HG03135 (cell line): Measurements from ENCODE around the gene CIITA.
A peak's percentile ranks its signal among the peaks of the same experiment; 100 is the strongest.

Experiments used
- ATAC-seq: cut with Tn5 transposase; IDR thresholded peaks from one replicate; pipeline ENCODE4 v1.9.1; 2021; ENCODE audit warnings: mild to moderate bottlenecking, moderate library complexity; ENCODE audit not compliant: unreplicated experiment

The CIITA gene

DNA sequence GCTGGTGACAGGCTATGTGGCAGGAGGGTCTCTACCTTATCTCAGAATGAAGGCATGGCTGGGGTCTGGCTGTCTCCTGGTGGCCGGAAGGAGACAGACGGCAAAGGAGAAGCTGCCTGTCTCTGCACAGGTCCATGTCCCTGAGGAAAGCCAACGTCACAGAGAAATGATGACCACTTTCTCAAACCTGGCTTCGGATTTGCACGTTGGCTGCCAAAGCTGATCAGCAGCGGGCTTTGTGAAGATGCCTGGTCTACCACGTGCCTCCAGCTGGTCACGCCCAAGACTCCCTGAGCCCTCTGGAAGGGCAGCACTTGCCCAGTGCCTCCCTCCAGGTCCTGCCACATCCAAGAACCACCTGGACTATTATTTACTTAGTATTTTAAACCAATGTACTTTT lies 56.9 kb downstream of the CIITA start:
- ATAC-seq: no peak

DNA sequence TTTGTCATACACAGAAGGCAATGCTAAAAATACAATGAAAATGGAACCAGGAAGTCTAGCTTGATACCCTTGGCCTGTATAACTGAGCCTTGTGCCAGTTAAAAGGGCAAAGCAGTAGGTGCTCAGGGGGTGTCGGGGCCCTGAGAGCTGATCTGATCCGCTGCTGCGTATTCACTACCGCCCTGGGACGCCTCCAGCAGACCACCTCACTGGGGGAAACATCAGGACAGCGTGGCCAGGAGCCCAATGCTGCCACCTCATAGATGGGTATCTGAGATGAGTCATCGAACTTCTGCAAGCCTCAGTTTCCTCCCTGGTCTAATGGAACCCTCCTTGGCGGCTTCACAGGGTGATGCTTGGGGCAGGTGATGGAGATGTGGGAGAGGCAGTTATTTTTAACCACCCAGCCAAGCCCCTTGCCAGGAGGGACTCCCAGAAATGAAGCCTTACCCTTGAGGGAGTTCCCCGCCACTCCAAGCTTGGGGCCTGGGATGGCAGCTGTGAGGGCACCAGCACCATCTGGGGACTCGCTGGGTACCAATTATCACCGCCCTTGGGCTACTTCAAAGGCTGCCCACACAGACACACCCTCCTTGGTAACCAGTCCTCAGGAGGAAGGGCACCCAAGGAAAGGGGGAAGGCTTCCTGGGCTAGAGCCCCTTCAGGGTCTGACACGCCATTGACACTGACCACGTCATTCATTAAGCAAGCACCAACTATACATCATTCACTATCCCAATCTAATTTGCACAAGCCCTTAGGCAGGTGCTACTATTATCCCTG lies 57.5 kb downstream of the CIITA start:
- no peak for ATAC-seq

GRCh38 chr16:10935226-10935915 lies 58.4 kb downstream of the CIITA start:
- ATAC-seq: no peak

DNA sequence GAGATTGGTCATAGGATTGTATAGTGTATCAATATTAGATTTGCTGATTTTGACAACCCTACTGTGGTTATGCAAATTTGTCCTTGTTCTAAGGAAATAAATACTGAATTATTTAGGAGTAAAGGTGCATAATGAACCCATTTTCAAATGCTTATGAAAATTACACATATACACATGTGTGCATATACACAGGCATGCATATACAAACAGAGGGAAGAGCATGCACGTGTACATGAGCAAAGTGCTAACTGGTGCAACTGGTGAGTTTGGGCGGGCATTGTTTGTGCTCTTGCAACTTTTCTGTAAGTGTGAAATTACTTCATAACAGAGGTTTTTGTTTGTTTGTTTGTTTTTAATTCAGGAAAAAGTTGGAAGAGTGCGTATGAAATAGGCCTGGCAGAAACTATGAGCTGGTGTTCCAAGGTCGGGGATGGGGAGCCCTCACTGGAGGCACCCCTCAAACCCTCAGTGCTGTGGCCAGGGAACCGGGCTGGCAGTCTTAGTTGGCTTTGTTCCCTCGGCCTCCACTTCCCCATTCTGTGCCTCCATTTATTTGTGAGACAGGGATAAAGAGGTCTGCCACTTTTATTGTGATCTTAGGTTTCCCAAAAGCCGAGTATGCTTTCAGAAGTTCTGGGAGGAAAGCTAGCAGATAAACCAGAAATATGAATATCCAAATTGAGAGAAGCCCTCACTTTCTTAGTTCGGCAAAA lies 59.4 kb downstream of the CIITA start:
- ATAC-seq: no peak

- no peak for ATAC-seq
Measured at GRCh38 chr16:10937068-10937859, 60.3 kb downstream of the CIITA start.

DNA sequence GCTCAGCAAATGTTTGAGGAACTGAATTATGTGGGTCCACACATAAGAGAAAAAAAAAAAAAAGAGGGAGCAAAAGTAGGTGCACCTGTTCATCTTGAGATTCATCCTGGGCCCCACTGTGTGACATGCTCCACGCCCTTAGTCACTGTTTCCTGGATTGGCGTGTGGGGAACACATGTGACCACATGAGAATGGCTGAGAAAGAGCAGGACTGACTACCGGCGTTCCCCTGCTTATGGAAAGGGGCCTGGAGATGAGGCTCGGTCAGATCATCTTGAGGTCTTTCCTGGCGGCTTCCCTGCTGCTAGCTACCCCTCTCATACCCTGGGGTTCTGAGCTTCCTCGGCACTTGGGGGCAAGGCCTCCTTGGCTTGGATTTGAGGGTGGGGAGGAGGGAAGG lies 61.3 kb downstream of the CIITA start:
- ATAC-seq: no peak

DNA sequence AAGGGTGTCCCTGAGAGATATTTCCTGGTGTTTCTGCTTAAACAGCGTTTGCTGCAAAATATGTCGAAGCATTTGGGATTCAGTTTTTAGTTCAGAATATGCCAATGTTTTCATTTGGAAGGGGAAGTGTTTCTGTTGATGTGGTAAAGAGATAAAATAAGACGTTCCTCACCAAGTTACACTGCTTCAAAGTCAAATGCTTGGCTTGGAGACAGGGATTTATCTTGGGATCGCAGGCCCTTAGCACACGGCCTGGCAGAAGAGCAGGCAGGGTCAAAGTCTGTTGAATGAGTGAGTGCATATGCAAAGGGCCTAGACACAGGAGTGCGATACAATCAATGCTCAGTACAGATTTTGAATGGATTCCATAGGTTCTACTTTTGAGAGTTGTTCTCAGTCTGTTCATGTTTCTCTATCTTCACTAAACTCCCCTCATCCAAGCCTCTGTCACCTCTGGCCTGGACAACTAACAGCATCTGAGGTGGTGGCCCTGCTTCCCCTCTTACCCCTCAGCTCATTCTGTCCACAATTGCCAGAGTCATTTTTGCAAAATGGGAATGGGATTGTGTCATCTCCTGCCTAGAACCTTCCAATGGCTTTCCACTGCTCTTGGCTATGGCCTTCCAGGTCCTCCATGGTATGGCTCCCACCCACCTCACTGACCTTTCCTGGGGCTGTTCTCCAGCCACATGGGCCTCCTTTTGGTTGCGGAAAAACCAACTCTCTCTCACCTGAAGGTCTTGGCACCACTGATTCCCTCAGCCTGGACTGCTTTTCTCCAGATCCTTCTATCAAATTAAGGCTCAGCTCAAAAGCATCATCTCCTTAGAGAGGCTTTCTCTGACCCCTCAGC lies 62.0 kb downstream of the CIITA start:
- no peak for ATAC-seq

GRCh38 chr16:10939649-10940234 lies 62.7 kb downstream of the CIITA start:
- ATAC-seq: no peak

DNA sequence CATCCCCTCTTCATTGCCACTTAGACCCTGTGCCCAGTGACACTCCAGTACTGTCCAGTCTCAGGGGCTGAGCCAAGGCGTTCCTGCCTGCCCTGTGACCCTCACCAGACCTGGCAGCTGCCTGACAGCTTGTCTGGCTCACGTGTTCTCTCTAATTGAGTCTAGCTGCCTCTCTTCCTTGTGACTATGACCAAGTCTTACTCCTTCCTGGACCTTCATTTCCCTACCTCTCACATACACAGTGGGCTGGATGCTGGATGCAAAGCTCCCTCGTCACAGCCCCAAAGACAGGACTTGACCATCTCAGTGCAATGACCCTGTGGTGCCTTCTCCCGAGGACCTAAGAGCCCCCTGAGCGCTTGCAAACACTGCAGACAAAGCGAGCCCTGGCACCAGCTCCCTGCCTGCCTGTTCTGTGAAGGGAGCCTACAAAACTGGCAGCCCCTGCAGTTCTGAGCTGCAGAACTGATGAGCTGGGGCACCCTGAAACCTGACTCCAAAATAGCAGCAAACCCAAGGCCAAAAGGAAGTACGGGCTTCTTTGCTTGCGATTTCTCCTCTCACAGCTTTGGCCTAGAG lies 63.6 kb downstream of the CIITA start:
- ATAC-seq: no peak

GRCh38 chr16:10941127-10941933 lies 64.3 kb downstream of the CIITA start:
- peak; percentile 1 for ATAC-seq

- ATAC-seq: peak; percentile 11
Measured at GRCh38 chr16:10941935-10942351, 64.9 kb downstream of the CIITA start.

DNA sequence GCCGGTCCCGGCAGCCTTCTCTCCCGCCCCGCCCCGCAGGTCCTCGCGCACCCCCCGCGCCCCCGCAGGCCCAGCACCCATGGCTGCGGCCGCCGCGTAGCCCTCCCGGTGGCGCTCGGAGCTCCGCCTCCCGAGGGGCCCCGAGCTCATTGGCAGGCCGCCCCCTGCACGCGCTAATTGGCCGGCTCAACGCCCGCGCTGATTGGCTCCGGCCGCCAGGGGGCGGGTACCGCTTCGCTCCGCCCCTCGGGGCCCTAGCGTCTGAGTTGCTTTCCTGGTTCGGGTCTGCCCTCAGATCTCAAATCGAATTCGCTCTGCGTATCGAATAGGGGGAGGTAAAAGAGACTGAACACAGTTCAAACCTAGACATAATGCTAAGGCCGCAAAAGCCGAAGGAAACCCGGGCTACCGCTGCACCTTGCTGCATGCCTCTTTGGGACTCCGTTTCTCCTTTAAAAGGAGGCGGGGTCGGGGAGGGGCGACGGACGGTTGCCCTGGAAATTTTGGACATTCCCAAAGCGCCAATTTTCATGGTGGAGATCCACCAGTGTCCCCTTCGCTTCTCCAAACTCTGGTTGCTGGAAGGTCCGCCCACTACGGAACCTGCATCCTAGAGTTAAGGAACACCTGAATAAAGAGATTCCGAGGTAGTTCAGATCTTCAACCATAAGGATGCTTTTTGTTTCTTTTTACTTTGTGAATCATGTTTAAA lies 65.5 kb downstream of the CIITA start, which contains the start of gene DEXI:
DEXI (minus strand) TSS at position 117 of the 712 bp plus-strand sequence. CDS start 463 bp downstream, outside the sequence.
- ATAC-seq: peak; percentile 69

- ATAC-seq: no peak
Measured at GRCh38 chr16:10943064-10943353, 66.0 kb downstream of the CIITA start.

GRCh38 chr16:10944249-10945064 lies 67.5 kb downstream of the CIITA start, which contains the start of gene CLEC16A:
Gene CLEC16A, plus strand, starts transcription at chr16:10944564. Its CDS starts 154 bp downstream, at chr16:10944718.
- peak; percentile 59 for ATAC-seq

- no peak for ATAC-seq
Measured at GRCh38 chr16:10945065-10945787, 68.2 kb downstream of the CIITA start.

- no peak for ATAC-seq
Measured at GRCh38 chr16:10946308-10946707, 69.3 kb downstream of the CIITA start.
